Brain microvascular endothelial cell (primary cell): ENCODE results near the gene SEPTIN12.
"Not testable (repeated sequence)": the region's sequence is repeated elsewhere in the genome, so short reads cannot be mapped to it uniquely, and the experiment has no call there.

Experiments used
- DNase-seq: peaks from one replicate; pipeline ENCODE4 v3.0.0-alpha.2; 2020
- H3K27ac ChIP-seq: fragments of 250-450 bp; sonication (Bioruptor Pico); 2 replicates; pipeline ENCODE4 v1.5.1; 2020; ENCODE audit warnings: mild to moderate bottlenecking, moderate library complexity
- H3K27me3 ChIP-seq: fragments of 250-450 bp; sonication (Bioruptor Pico); replicated peaks from 2 replicates; pipeline ENCODE4 v1.5.1; 2020; ENCODE audit warnings: mild to moderate bottlenecking
- H3K36me3 ChIP-seq: fragments of 250-450 bp; sonication (Bioruptor Pico); replicated peaks from 2 replicates; pipeline ENCODE4 v1.5.1; 2020; ENCODE audit warnings: mild to moderate bottlenecking
- H3K4me3 ChIP-seq: 2 replicates; pipeline ENCODE4 v1.5.1; 2011; ENCODE audit warnings: low read depth, mild to moderate bottlenecking, control low read depth, low read length, moderate library complexity
- in situ Hi-C: cut with HindIII; loops from 2 replicates; pipeline ENCODE4 v1.10.0; 2017; ENCODE audit warnings: low sequenced_read_pairs, low pct_ligation_motif_present
- TF ChIP-seq, protein P1 (sequence below): IDR thresholded peaks from 2 replicates; pipeline ENCODE4 v1.5.1; 2011; ENCODE audit warnings: low read depth, mild to moderate bottlenecking, moderate library complexity, low read length, control low read depth, inconsistent platforms; ENCODE audit errors: missing control alignments

Gene SEPTIN12

DNA sequence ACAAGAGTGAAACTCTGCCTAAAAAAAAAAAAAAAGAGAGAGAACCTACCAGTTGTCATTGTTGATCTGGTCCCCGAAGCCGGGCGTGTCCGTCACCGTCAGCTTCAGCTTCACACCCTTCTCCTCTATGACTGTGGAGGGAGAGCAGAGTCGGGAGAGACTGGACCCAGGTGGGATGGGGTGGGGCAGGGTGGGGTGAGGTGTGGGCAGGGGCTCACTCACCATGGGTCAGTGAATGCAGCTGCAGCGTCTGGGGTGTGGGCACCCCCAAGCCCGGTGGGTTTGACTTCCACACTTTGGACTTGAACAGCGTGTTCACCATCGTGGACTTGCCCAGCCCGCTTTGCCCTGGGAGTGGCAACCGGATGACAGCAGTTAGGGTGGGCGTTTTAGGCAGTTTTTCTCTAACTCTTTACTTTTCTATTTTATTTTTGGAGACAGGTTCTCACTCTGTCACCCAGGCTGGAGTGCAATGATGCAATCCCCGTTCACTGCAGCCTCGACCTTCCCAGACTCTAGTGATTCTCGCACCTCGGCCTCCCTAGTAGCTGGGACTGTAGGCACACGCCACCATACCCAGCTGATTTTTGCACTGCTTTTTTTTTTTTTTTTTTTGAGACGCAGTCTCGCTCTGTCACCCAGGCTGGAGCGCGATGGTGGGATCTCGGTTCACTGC, 2.2 kb downstream of the SEPTIN12 start:
- H3K27me3 ChIP-seq, result no peaks in the 10 kb centered on the region
- no peak for DNase-seq
- in situ Hi-C loops, result no loop called here
- H3K4me3 ChIP-seq, result no peak overlapping the region
- TF ChIP-seq, protein P1, sequence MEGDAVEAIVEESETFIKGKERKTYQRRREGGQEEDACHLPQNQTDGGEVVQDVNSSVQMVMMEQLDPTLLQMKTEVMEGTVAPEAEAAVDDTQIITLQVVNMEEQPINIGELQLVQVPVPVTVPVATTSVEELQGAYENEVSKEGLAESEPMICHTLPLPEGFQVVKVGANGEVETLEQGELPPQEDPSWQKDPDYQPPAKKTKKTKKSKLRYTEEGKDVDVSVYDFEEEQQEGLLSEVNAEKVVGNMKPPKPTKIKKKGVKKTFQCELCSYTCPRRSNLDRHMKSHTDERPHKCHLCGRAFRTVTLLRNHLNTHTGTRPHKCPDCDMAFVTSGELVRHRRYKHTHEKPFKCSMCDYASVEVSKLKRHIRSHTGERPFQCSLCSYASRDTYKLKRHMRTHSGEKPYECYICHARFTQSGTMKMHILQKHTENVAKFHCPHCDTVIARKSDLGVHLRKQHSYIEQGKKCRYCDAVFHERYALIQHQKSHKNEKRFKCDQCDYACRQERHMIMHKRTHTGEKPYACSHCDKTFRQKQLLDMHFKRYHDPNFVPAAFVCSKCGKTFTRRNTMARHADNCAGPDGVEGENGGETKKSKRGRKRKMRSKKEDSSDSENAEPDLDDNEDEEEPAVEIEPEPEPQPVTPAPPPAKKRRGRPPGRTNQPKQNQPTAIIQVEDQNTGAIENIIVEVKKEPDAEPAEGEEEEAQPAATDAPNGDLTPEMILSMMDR, result no peak
- H3K36me3 ChIP-seq, result no peaks in the 10 kb centered on the region
- H3K27ac ChIP-seq, result no peak overlapping the region

GRCh38 chr16:4784444-4784987, 3.6 kb downstream of the SEPTIN12 start:
- H3K27ac ChIP-seq, H3K4me3 ChIP-seq, H3K36me3 ChIP-seq, in situ Hi-C loops, H3K27me3 ChIP-seq, DNase-seq: not testable (repeated sequence)

DNA sequence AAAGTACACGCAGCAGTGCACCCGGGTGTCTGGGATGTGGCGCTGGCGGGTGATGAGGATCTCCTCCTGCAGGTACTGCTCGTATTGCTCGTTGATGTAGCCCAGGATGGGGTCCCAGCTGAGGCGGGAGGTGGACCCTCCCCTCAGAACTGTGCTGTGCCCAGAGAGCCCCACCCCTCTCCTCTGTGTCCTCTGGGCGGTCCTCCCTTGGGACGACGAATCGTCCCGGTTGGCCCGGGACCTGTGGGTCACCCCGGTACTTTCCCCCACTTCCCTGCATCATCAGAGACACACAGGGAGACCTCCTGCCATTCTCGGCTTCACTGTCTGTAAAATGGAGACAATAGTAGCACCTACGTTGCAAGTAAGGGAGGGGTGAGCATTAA, 4.2 kb downstream of the SEPTIN12 start:
- Histone ChIP-seq H3K27me3 (no peaks in the 10 kb centered on the region), H3K27ac (no peak overlapping the region), H3K36me3 (no peaks in the 10 kb centered on the region), H3K4me3 (no peak overlapping the region)
- in situ Hi-C loops, result no loop called here
- no peak for DNase-seq
- TF ChIP-seq, protein P1, result no peak

GRCh38 chr16:4783251-4783950, 4.7 kb downstream of the SEPTIN12 start:
- no peak overlapping the region for H3K27ac ChIP-seq
- no peak for DNase-seq
- H3K27me3 ChIP-seq, result no peaks in the 10 kb centered on the region
- in situ Hi-C loops, result no loop called here
- TF ChIP-seq, protein P1, result no peak
- no peaks in the 10 kb centered on the region for H3K36me3 ChIP-seq
- no peak overlapping the region for H3K4me3 ChIP-seq

DNA sequence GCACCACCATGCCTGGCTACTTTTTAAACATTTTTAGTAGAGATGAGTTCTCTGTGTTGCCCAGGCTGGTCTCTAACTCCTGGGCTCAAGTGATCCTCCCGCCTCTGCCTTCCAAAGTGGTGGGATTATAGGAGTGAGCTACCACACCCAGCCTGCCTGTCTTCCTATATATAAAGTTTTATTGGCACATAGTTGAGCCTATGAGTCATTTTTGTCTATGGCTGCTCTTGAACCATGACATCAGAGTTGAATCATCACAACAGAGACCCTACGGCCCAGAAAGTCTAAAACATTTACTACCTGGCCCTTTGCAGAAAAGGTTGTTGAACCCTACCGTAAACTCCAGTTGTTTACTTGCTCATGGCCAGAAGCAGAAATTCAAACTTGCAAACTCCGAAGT, 7.9 kb downstream of the SEPTIN12 start:
- H3K27me3 ChIP-seq, result no peaks in the 10 kb centered on the region
- TF ChIP-seq, protein P1, result no peak
- in situ Hi-C loops, result no loop called here
- H3K36me3 ChIP-seq, result no peaks in the 10 kb centered on the region
- no peak overlapping the region for H3K4me3 ChIP-seq
- no peak overlapping the region for H3K27ac ChIP-seq
- no peak for DNase-seq

DNA sequence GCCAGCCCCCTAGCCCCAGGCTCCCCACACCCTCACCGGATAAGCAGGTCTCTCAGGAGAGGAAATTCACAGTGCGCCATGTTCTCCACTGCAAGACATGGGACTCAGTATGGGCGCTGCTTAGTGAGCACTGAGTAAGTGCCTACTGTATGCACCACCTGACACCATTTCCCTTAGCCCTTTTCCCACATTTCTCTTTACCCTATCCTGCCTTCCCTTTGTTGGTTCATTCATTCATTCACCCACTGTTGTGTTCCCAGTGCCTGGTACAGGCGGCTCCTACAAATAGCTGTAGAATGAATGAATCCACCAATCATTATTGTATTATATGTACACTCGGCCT, 10.1 kb downstream of the SEPTIN12 start:
- Histone ChIP-seq H3K27ac (no peak overlapping the region), H3K36me3 (no peaks in the 10 kb centered on the region), H3K4me3 (no peak overlapping the region), H3K27me3 (no peaks in the 10 kb centered on the region)
- no peak for DNase-seq
- TF ChIP-seq, protein P1, result no peak
- in situ Hi-C loops, result no loop called here
